Measurements from ENCODE around the gene TECPR2. TPM values are rescaled to one million over a fixed set of nuclear protein-coding genes. Genes with fewer than 3 reads are reported as not detected.

The TECPR2 gene
- total RNA-seq, 2 donors from 2014 or later = 27.7 to 28.0 TPM

- Mint-ChIP-seq H3K4me3 (no peak overlapping the region), H3K4me1 (peaks cover 3% of the 10 kb centered on the region), H3K9me3 (no peaks in the 10 kb centered on the region), H3K27me3 (ENCODE audit: insufficient read depth) (no peaks in the 10 kb centered on the region), H3K36me3 (ENCODE audit: low read depth) (peaks cover 58% of the 10 kb centered on the region), H3K27ac (no peak overlapping the region)
- no peak for TF ChIP-seq CTCF (conservative IDR thresholded peaks at IDR 0.05)
- Histone ChIP-seq H3K27ac (ENCODE audit: low read depth, low read length) (no peak overlapping the region), H3K9ac (ENCODE audit: extremely low read depth, low read length, poor library complexity, severe bottlenecking) (no peak overlapping the region), H3K4me3 (ENCODE audit: low read length) (no peak overlapping the region), H3K36me3 (ENCODE audit: control insufficient read depth, insufficient read depth, low read length) (peaks cover 44% of the 10 kb centered on the region), H3K4me1 (ENCODE audit: control insufficient read depth, insufficient read depth, low read length) (no peaks in the 10 kb centered on the region), H3K9me3 (ENCODE audit: control insufficient read depth, low read length) (no peaks in the 10 kb centered on the region), H3K27me3 (ENCODE audit: control insufficient read depth, insufficient read depth, low read length, poor library complexity, severe bottlenecking) (no peaks in the 10 kb centered on the region)
- 89 to 91% methylated on average over 13 to 15 of the region's 15 CpGs for WGBS, 2 experiments (ENCODE audit: insufficient coverage in 1 of 2, insufficient read length in 1 of 2)
- no peak for DNase-seq
Observed at GRCh38 chr14:102442241-102443211, 79.8 kb downstream of the TECPR2 start.

GRCh38 chr14:102445066-102445465, 82.3 kb downstream of the TECPR2 start:
- Mint-ChIP-seq H3K4me1 (no peaks in the 10 kb centered on the region), H3K4me3 (no peak overlapping the region), H3K36me3 (ENCODE audit: low read depth) (peaks cover 62% of the 10 kb centered on the region), H3K27me3 (ENCODE audit: insufficient read depth) (no peaks in the 10 kb centered on the region), H3K9me3 (no peaks in the 10 kb centered on the region), H3K27ac (no peak overlapping the region)
- Histone ChIP-seq H3K9me3 (ENCODE audit: control insufficient read depth, low read length) (no peaks in the 10 kb centered on the region), H3K27ac (ENCODE audit: low read depth, low read length) (no peak overlapping the region), H3K4me1 (ENCODE audit: control insufficient read depth, insufficient read depth, low read length) (no peaks in the 10 kb centered on the region), H3K4me3 (ENCODE audit: low read length) (no peak overlapping the region), H3K9ac (ENCODE audit: extremely low read depth, low read length, poor library complexity, severe bottlenecking) (no peak overlapping the region), H3K36me3 (ENCODE audit: control insufficient read depth, insufficient read depth, low read length) (peaks cover 39% of the 10 kb centered on the region), H3K27me3 (ENCODE audit: control insufficient read depth, insufficient read depth, low read length, poor library complexity, severe bottlenecking) (no peaks in the 10 kb centered on the region)
- TF ChIP-seq CTCF (conservative IDR thresholded peaks at IDR 0.05) = no peak
- WGBS, 2 experiments (ENCODE audit: insufficient coverage in 1 of 2, insufficient read length in 1 of 2) = 81 to 96% methylated on average over 6 to 7 of the region's 7 CpGs
- no peak for DNase-seq

GRCh38 chr14:102445641-102446040, 82.9 kb downstream of the TECPR2 start:
- Mint-ChIP-seq H3K4me1 (no peaks in the 10 kb centered on the region), H3K27ac (no peak overlapping the region), H3K27me3 (ENCODE audit: insufficient read depth) (no peaks in the 10 kb centered on the region), H3K9me3 (no peaks in the 10 kb centered on the region), H3K36me3 (ENCODE audit: low read depth) (peaks cover 65% of the 10 kb centered on the region), H3K4me3 (no peak overlapping the region)
- 93 to 95% methylated on average over 14 of the region's 15 CpGs for WGBS, 2 experiments (ENCODE audit: insufficient coverage in 1 of 2, insufficient read length in 1 of 2)
- no peak for TF ChIP-seq CTCF (conservative IDR thresholded peaks at IDR 0.05)
- Histone ChIP-seq H3K9ac (ENCODE audit: extremely low read depth, low read length, poor library complexity, severe bottlenecking) (no peak overlapping the region), H3K9me3 (ENCODE audit: control insufficient read depth, low read length) (no peaks in the 10 kb centered on the region), H3K27ac (ENCODE audit: low read depth, low read length) (no peak overlapping the region), H3K27me3 (ENCODE audit: control insufficient read depth, insufficient read depth, low read length, poor library complexity, severe bottlenecking) (no peaks in the 10 kb centered on the region), H3K4me1 (ENCODE audit: control insufficient read depth, insufficient read depth, low read length) (no peaks in the 10 kb centered on the region), H3K4me3 (ENCODE audit: low read length) (no peak overlapping the region), H3K36me3 (ENCODE audit: control insufficient read depth, insufficient read depth, low read length) (peaks cover 40% of the 10 kb centered on the region)
- no peak for DNase-seq
